ENCODE results near the gene CALY. TPM values are rescaled to one million over a fixed set of nuclear protein-coding genes. Genes with fewer than 3 reads are reported as not detected.
A peak's percentile ranks its signal among the peaks of the same experiment; 100 is the strongest.

Gene CALY
- total RNA-seq, 3 donors from 2014 or later = 1.1 to 7.5 TPM; not detected in 1

- H3K9me3 ChIP-seq = no peaks in the 10 kb centered on the region
- ATAC-seq (peak; percentile 44), DNase-seq (peak in 2 of 3 donors; percentile 79 to 82)
- no peaks in the 10 kb centered on the region for H3K36me3 ChIP-seq (ENCODE audit: low read depth)
- peaks cover 18% of the 10 kb centered on the region for H3K4me1 ChIP-seq (ENCODE audit: low read depth)
- intact Hi-C loops (cut with DNase I, micrococcal nuclease) = no loop called here
- H3K4me3 ChIP-seq = no peak overlapping the region
- no peak for TF ChIP-seq CTCF (IDR thresholded peaks at IDR 0.05)
Measured at GRCh38 chr10:133359554-133359971, 22.9 kb upstream of the CALY start.

GRCh38 chr10:133358925-133359310 lies 22.2 kb upstream of the CALY start:
- Histone ChIP-seq H3K36me3 (ENCODE audit: low read depth) (no peaks in the 10 kb centered on the region), H3K9me3 (no peaks in the 10 kb centered on the region), H3K4me1 (ENCODE audit: low read depth) (peaks cover 13% of the 10 kb centered on the region), H3K4me3 (no peak overlapping the region)
- DNase-seq (peak in 1 of 3 donors; percentile 34), ATAC-seq (no peak)
- intact Hi-C loops (cut with DNase I, micrococcal nuclease) = no loop called here
- TF ChIP-seq CTCF (IDR thresholded peaks at IDR 0.05) = no peak

DNA sequence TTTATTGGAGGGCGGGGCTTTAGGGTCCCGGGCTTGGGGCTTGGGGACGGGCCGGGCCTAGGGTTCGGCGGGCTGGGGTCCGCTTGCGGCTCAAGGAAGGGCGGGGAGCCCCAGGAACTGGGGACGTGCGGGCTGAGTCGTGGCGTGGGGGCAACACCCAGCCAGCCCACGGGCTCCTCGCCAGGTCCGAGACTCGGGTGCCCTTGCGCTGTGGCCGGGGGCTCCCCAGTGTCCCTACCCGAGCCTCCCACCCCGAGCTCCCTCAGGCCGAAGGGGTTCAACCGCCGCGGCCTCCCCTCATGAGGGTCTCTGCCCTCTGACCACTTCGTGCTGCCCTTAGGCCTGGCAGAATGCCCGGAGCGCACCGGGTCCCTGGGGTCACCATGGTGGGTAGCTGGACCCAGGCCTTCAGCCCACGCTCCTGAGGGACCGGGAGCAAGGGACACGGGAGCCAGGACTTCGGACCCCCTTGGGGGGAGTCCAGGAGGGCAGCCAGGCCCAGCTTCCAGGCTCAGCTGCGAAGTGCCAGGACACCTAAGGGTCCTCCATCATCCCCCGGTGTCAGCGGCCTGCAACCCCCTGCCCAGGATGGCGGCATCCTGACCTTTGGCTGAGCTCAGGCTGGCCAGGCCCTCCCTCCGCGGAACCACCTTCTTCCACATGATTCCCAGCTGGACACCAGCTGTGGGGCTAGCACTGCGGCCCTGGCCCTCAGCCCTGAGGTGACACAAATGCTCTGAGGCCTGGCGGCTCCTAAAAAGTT lies 21.6 kb upstream of the CALY start:
- intact Hi-C loops (cut with DNase I, micrococcal nuclease) = no loop called here
- Histone ChIP-seq H3K36me3 (ENCODE audit: low read depth) (no peaks in the 10 kb centered on the region), H3K4me3 (no peak overlapping the region), H3K4me1 (ENCODE audit: low read depth) (peaks cover 13% of the 10 kb centered on the region), H3K9me3 (no peaks in the 10 kb centered on the region)
- TF ChIP-seq CTCF (IDR thresholded peaks at IDR 0.05) = no peak
- ATAC-seq (no peak), DNase-seq (peak in 2 of 3 donors; percentile 71 to 82)

- peak; percentile 57 to 84 (median 78) for DNase-seq
Measured at GRCh38 chr10:133357285-133358161, 20.8 kb upstream of the CALY start, which contains the start of gene FUOM. FUOM (minus strand) TSS chr10:133358019; CDS start chr10:133358007, 12 bp downstream.

More at GRCh38 chr10:133357285-133358161, 20.8 kb upstream of the CALY start, which contains the start of gene FUOM:
- intact Hi-C loops (cut with DNase I, micrococcal nuclease) = no loop called here
- Histone ChIP-seq H3K36me3 (ENCODE audit: low read depth) (no peaks in the 10 kb centered on the region), H3K9me3 (no peaks in the 10 kb centered on the region), H3K4me3 (peak within 1 kb of the TSS; percentile 32), H3K4me1 (ENCODE audit: low read depth) (peaks cover 13% of the 10 kb centered on the region)
- TF ChIP-seq CTCF (IDR thresholded peaks at IDR 0.05) = no peak
- peak; percentile 82 for ATAC-seq

Data from mucosa of descending colon (tissue), 3 donors.